Measurements from ENCODE around the gene TEKT4.
A peak's percentile ranks its signal among the peaks of the same experiment; 100 is the strongest.
"Not testable (repeated sequence)": the region's sequence is repeated elsewhere in the genome, so short reads cannot be mapped to it uniquely, and the experiment has no call there.

TEKT4 gene

GRCh38 chr2:94871226-94872087 is at the start of gene TEKT4:
Gene TEKT4 (plus strand): TSS chr2:94871430. CDS start chr2:94871580, 150 bp downstream.
- no peak for DNase-seq (ENCODE audit: low spot score)

- not testable (repeated sequence) for DNase-seq (ENCODE audit: low spot score)
Observed at GRCh38 chr2:94839224-94839623, 32.0 kb upstream of the TEKT4 start.

GRCh38 chr2:94856856-94857255 is 14.4 kb upstream of the TEKT4 start:
- not testable (repeated sequence) for DNase-seq (ENCODE audit: low spot score)

GRCh38 chr2:94857367-94858162 is 13.7 kb upstream of the TEKT4 start:
- not testable (repeated sequence) for DNase-seq (ENCODE audit: low spot score)

GRCh38 chr2:94858163-94858888 is 12.9 kb upstream of the TEKT4 start:
- not testable (repeated sequence) for DNase-seq (ENCODE audit: low spot score)

GRCh38 chr2:94861308-94862152 is 9.7 kb upstream of the TEKT4 start:
- no peak for DNase-seq (ENCODE audit: low spot score)

- not testable (repeated sequence) for DNase-seq (ENCODE audit: low spot score)
Observed at GRCh38 chr2:94862903-94863302, 8.3 kb upstream of the TEKT4 start.

- DNase-seq (ENCODE audit: low spot score): no peak
Observed at GRCh38 chr2:94869131-94869530, 2.1 kb upstream of the TEKT4 start.

- no peak for DNase-seq (ENCODE audit: low spot score)
Observed at GRCh38 chr2:94869552-94870439, 1.4 kb upstream of the TEKT4 start.

GRCh38 chr2:94870440-94871225 is 597 bp upstream of the TEKT4 start:
- no peak for DNase-seq (ENCODE audit: low spot score)

GRCh38 chr2:94872088-94872618 is 923 bp downstream of the TEKT4 start:
- DNase-seq (ENCODE audit: low spot score): no peak

GRCh38 chr2:94872676-94873361 is 1.6 kb downstream of the TEKT4 start:
- no peak for DNase-seq (ENCODE audit: low spot score)

- no peak for DNase-seq (ENCODE audit: low spot score)
Observed at GRCh38 chr2:94873362-94874276, 2.4 kb downstream of the TEKT4 start.

- DNase-seq (ENCODE audit: low spot score): peak; percentile 36
Observed at GRCh38 chr2:94874277-94874997, 3.2 kb downstream of the TEKT4 start.

- DNase-seq (ENCODE audit: low spot score): no peak
Observed at GRCh38 chr2:94875064-94875819, 4.0 kb downstream of the TEKT4 start.

All from CD4-positive, alpha-beta T cell treated with Interleukin-15 for 4 hours (primary cell).